Measurements from ENCODE around the gene GPHN.
"Not testable (repeated sequence)": the region's sequence is repeated elsewhere in the genome, so short reads cannot be mapped to it uniquely, and the experiment has no call there.

The GPHN gene

DNA sequence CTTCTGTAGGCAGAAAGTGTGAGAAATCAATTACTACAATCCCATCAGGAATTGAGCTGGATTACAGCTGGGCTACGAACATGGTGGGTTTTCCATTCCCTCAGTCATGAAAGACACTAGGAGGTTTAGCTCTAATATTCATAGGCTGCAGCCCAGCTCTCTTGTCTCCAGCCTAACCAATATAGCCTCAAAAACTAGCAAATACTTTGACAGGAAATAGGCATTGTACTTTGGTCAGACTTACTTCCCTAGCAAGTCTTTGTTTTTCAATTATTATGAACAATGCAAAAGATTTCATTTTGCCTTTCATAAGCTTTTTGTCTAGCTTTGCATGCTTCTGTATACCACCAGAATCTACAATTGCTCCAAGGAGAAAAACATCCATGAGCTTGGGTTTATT lies 296.2 kb downstream of the GPHN start:
- DNase-seq (ENCODE audit: low read depth), result no peak

GRCh38 chr14:66813636-66814035 lies 305.7 kb downstream of the GPHN start:
- no peak for DNase-seq (ENCODE audit: low read depth)

GRCh38 chr14:66815687-66816086 lies 307.7 kb downstream of the GPHN start:
- DNase-seq (ENCODE audit: low read depth), result no peak

DNA sequence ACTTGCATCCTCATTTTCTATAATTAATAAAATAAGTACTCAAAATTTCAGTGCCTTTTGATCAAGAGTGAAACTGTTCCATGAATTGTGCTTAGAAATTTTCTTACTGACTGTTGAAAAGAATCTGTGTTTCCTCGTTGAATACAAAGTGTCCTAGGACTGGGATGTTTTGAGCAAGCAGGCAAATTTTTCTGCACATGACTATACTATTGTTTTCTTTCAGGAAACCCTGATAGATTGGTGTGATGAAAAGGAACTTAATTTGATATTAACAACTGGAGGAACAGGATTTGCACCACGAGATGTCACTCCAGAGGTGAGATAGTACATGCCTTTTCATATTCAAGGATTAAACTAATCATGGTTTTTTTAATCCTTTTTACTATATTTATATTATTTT lies 316.3 kb downstream of the GPHN start:
- DNase-seq (ENCODE audit: low read depth), result no peak

- no peak for DNase-seq (ENCODE audit: low read depth)
Measured at GRCh38 chr14:66827182-66827581, 319.2 kb downstream of the GPHN start.

GRCh38 chr14:66831173-66831572 lies 323.2 kb downstream of the GPHN start:
- no peak for DNase-seq (ENCODE audit: low read depth)

DNA sequence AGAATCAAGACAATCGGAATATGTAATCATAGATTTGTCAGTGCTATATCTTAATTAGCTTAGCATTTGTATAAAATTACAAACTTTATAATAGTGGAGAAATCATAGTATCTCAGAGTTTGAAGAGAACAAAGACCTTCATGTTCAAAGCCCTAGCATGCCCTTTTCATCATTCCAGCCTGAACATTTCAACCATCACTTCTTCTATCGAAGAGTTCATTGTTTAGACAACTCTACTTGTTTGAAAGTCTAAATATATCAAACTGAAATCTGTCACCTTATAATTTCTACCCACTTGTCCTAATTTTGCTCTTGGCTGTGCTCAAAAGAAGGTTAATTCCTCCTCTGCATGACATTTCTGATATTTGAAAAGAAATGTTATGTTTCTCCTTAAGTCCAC lies 325.9 kb downstream of the GPHN start:
- DNase-seq (ENCODE audit: low read depth), result no peak

DNA sequence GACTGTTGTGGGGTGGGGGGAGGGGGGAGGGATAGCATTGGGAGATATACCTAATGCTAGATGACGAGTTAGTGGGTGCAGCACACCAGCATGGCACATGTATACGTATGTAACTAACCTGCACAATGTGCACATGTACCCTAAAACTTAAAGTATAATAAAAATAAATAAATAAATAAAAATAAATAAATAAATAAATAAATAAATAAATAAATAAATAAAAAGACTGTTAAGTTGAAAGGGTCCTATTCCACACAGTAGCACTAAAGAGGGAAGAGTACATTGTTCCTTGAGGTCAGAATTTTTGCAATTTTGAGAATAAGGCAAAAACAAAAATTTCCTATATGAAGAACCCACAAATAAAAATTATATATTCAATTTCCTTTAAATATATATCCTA lies 329.5 kb downstream of the GPHN start:
- DNase-seq (ENCODE audit: low read depth), result not testable (repeated sequence)

DNA sequence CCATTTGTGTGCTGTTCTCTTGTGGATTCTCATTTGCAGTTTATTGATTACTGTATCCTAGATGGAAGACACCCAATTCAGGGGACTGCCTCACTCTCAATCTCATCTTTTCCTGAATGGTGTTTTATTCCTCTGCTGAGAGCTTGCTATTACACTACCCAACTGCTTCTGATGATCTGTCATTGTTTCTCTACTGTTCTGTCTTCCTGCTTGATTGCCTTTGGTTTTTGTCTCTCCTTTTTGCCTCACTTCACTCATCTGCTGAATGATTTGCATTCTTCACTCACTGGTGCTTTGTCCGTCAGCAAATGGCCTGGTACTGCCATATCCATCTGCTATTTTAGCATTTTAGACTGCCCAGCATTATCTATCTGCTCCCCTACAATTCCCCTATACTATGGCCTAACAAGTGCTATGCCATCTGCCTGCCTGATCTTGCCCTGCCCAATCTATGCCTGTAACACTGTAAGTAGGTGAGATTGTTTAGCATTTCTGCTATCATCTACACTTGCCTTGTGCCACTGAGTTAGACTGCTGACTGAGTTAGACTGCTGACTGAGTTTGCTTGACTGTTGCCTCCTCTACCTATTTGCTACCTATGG lies 335.1 kb downstream of the GPHN start:
- no peak for DNase-seq (ENCODE audit: low read depth)

DNA sequence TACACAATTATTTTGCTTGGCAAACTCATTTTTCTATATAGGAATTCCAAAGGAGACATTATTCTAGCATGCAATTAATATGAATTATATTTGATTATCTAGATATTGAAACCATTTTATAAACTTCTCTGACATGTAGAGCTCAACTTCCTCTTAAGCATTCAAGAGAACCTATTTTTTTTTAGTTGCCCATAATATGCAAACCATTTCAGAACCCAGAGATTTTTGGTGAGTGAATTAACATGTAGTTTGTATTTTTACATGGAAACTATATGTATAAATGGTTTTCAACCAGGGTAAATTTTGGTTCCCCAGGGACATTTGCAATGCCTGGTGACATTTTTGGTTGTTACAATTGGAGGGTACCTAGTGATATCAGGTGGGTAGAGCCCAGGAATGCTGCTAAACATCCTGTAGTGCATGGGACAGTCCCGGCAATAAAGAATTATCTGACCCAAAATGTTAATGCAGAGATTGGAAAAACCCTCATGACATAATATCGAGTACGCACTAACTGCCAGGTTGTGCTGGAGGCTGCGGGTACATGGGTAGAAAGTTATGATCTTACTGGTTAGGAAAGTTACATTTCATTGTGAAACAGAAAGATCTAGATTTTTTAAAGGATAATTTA lies 342.4 kb downstream of the GPHN start:
- DNase-seq (ENCODE audit: low read depth), result no peak

DNA sequence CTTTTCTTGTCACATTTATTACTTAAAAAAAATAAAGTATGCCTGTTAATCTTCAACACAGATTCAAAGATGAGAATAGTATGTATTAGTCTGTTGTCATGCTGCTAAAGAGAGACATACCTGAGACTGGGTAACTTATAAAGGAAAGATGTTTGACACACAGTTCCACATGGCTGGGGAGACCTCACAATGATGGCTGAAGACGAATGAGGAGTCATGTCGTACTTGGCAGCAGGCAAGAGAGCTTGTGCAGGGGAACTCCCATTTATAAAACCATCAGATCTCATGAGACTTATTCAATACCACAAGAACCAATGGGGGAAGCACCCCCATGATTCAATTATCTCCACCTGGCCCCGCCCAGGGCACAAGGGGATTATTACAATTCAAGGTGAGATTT lies 345.4 kb downstream of the GPHN start:
- DNase-seq (ENCODE audit: low read depth), result no peak

- DNase-seq (ENCODE audit: low read depth), result no peak
Measured at GRCh38 chr14:66857867-66858266, 349.9 kb downstream of the GPHN start.

- no peak for DNase-seq (ENCODE audit: low read depth)
Measured at GRCh38 chr14:66859063-66859671, 351.2 kb downstream of the GPHN start.

- DNase-seq (ENCODE audit: low read depth), result no peak
Measured at GRCh38 chr14:66881596-66881995, 373.6 kb downstream of the GPHN start.

DNA sequence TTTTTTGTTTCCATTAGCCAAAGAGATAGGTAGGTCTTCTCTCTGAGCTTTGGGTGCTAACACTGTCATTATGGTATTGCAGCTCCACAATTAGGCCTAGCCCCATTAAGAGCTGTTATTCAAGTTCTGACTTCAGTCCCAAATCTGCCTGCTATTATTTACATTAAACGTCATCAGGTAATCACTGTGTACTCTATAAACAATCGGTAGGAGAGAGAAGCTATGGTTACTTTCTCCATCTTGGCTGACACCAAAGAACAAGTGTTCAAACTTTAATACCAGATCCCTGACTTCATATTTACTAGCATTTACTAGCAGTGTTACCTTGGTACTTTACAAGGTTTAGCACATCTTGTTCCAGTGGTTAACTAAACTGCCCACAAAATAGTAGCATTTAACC lies 376.2 kb downstream of the GPHN start:
- no peak for DNase-seq (ENCODE audit: low read depth)

DNA sequence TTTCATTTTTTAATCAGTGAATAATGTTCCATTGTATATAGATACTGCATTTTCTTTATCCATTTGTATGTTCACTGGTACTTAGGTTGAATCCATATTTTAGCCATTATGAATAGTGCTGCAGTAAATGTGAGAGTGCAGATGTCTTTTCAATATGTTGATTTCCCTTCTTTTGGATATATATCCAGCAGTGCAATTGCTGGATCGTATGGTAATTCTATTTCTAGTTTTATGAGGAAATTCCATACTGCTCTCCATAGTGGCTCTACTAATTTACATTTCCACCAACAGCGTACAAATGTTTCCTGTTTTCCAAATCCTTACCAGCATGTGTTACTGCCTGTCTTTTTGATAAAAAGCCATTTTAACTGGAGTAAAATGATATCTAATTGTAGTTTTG lies 392.8 kb downstream of the GPHN start:
- no peak for DNase-seq (ENCODE audit: low read depth)

GRCh38 chr14:66910311-66910840 lies 402.4 kb downstream of the GPHN start:
- DNase-seq (ENCODE audit: low read depth), result no peak

- DNase-seq (ENCODE audit: low read depth), result no peak
Measured at GRCh38 chr14:66916421-66916820, 408.5 kb downstream of the GPHN start.

- DNase-seq (ENCODE audit: low read depth), result no peak
Measured at GRCh38 chr14:66918527-66918926, 410.6 kb downstream of the GPHN start.

DNA sequence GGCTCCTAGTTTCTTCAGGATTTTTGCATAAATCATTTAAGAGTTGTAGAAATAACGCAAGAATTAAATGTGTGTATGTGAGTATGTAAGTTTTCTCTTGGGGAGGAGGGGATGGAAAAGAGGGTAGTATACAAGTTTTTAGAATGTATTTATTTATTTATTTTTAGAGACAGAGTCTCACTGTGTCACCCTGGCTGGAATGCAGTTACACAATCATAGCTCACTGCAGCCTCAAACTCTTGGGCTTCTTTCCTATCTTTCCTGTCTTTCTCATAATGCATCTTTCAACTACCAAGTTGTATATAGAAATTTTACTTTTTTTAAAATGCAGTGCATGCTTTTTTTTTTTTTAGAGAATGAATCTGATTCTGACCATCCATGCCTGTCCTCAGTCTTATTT lies 412.2 kb downstream of the GPHN start:
- DNase-seq (ENCODE audit: low read depth), result no peak

- no peak for DNase-seq (ENCODE audit: low read depth)
Measured at GRCh38 chr14:66923251-66923650, 415.3 kb downstream of the GPHN start.

GRCh38 chr14:66939409-66939808 lies 431.5 kb downstream of the GPHN start:
- DNase-seq (ENCODE audit: low read depth), result no peak

DNA sequence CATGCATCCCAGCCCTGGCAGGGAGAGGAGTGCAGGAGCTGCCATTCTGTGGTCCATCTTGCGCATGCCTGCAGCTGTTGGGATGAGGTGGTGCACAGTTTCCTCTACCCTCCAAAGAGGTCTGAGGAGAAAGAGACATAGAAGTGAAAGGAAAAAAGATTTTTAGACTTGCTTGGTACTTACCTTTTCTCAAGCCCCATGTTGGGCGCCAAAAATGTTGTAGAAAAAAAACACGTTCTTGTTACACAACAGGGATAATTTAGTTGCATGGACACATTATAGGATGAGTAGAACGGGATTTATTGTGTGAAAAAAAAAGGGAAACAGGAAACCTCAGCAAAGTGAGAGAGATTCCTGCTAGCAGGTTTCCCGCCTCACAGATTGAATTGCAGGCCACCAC lies 436.9 kb downstream of the GPHN start:
- DNase-seq (ENCODE audit: low read depth), result no peak

DNA sequence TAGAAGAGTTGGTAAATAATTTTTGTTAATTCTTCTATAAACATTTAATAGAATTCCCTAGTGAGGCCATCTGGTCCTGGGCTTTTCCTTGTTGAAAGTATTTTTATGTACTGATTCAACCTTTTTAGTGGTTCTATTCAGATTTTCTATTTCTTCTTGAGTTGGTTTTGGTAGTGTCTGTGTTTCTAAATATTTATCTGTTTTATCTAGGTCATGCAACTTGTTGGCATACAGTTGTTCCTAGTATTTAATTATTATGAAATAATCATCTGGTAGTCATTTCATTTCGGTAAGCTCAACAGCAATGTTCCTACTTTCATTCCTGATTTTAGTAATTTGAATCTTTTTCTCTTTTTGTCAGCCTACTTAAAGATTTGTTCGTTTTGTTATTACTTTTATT lies 447.2 kb downstream of the GPHN start:
- DNase-seq (ENCODE audit: low read depth), result no peak
